H1 (cell line): ENCODE data around the gene ELMO1. TPM values are rescaled to one million over a fixed set of nuclear protein-coding genes. Genes with fewer than 3 reads are reported as not detected.

Experiments
- CTCF ChIA-PET: fragments of 300-600 bp; sonication (Branson Sonifier 250); formaldehyde crosslinking; loops from one replicate; lab custom pipeline; 2021; ENCODE audit not compliant: partially characterized antibody; lab: Charles Lee
- POLR2A ChIA-PET: fragments of 300-600 bp; sonication (Branson Sonifier 250); formaldehyde crosslinking; loops from one replicate; lab custom pipeline; 2021; ENCODE audit warnings: inconsistent platforms; ENCODE audit not compliant: partially characterized antibody; lab: Charles Lee
- DNase-seq, 2 experiments: peaks; one replicate each; pipeline versions ENCODE4 v3.0.0 to v3.0.0-alpha.2; 2010 to 2022; ENCODE audit warnings: low spot score in 2 of 2, low read depth in 1 of 2, mixed read lengths in 1 of 2
- FAIRE-seq: peaks from 2 replicates; lab custom pipeline; 2011; peaks lifted over from hg19 to GRCh38; lab: Jason Lieb, UNC
- H2AFZ ChIP-seq: 2 replicates; pipeline ENCODE4 v1.8.1; 2012; ENCODE audit warnings: low read length, inconsistent platforms
- H2AK5ac ChIP-seq: 2 replicates; pipeline ENCODE4 v1.6.1; 2013; ENCODE audit warnings: low read depth, low read length
- H2BK120ac ChIP-seq: replicated peaks from 2 replicates; pipeline ENCODE3; 2013; ENCODE audit warnings: low read depth, low read length, inconsistent platforms
- H2BK12ac ChIP-seq: 2 replicates; pipeline ENCODE4 v1.6.1; 2013; ENCODE audit warnings: low read depth, low read length
- H2BK15ac ChIP-seq: 2 replicates; pipeline ENCODE4 v1.6.1; 2013; ENCODE audit warnings: low read length
- H2BK20ac ChIP-seq: 2 replicates; pipeline ENCODE4 v1.6.1; 2013; ENCODE audit warnings: low read length
- H2BK5ac ChIP-seq: 2 replicates; pipeline ENCODE4 v1.6.1; 2013; ENCODE audit warnings: low read depth, low read length
- H3K14ac ChIP-seq: 2 replicates; pipeline ENCODE4 v1.6.1; 2013; ENCODE audit warnings: inconsistent platforms; ENCODE audit not compliant: insufficient read length
- H3K18ac ChIP-seq: 2 replicates; pipeline ENCODE4 v1.6.1; 2013; ENCODE audit warnings: low read length; ENCODE audit errors: extremely low read depth
- H3K23ac ChIP-seq: 2 replicates; pipeline ENCODE4 v1.6.1; 2013; ENCODE audit warnings: inconsistent platforms; ENCODE audit not compliant: insufficient read length
- H3K23me2 ChIP-seq: 2 replicates; pipeline ENCODE4 v1.6.1; 2013; ENCODE audit warnings: low read depth, low read length
- H3K27ac ChIP-seq: 2 replicates; pipeline ENCODE4 v1.6.1; 2011; ENCODE audit warnings: low read depth, low read length, inconsistent platforms
- H3K27me3 ChIP-seq, 4 experiments: replicated peaks in 1 of 4; 1 replicate in 1 of 4; 2 replicates in 3 of 4; pipeline versions ENCODE4 v1.6.1 to v1.8.1; 2011 to 2013; ENCODE audit warnings: low read length in 3 of 4, mild to moderate bottlenecking in 3 of 4, inconsistent platforms in 2 of 4, mixed read lengths in 2 of 4, moderate library complexity in 1 of 4; ENCODE audit not compliant: control insufficient read depth in 3 of 4, insufficient read depth in 3 of 4; ENCODE audit errors: extremely low read depth in 1 of 4
- H3K36me3 ChIP-seq, 4 experiments: 2 replicates each; pipeline versions ENCODE4 v1.6.1 to v1.8.1; 2011 to 2013; ENCODE audit warnings: mild to moderate bottlenecking in 4 of 4, low read length in 3 of 4, moderate library complexity in 2 of 4, control low read depth in 1 of 4, inconsistent platforms in 1 of 4; ENCODE audit not compliant: insufficient read depth in 4 of 4, control insufficient read depth in 2 of 4
- H3K4ac ChIP-seq: replicated peaks from 2 replicates; pipeline ENCODE3; 2013; ENCODE audit warnings: low read length, low read depth, mixed read lengths, inconsistent platforms; ENCODE audit not compliant: insufficient read length
- H3K4me1 ChIP-seq, 4 experiments: replicated peaks in 1 of 4; 1 replicate in 1 of 4; 2 replicates in 3 of 4; pipeline versions ENCODE4 v1.6.1 to v1.8.1; 2011 to 2013; ENCODE audit warnings: low read length in 3 of 4, inconsistent platforms in 2 of 4, mixed read lengths in 1 of 4; ENCODE audit not compliant: insufficient read depth in 4 of 4, control insufficient read depth in 3 of 4
- H3K4me2 ChIP-seq, 2 experiments: 2 replicates each; pipeline versions ENCODE4 v1.6.1 to v1.8.1; 2011 to 2013; ENCODE audit warnings: low read depth in 2 of 2, low read length in 2 of 2, control low read depth in 1 of 2, inconsistent platforms in 1 of 2, mild to moderate bottlenecking in 1 of 2; ENCODE audit not compliant: insufficient read depth in 1 of 2
- H3K4me3 ChIP-seq, 4 experiments: fragments of 200-600, 300-600 bp in 1 of 4; sonication (generic), shearing (Covaris generic), sonication (Bioruptor Twin) in 1 of 4; 2 replicates each; pipeline versions ENCODE4 v1.5.1 to v1.8.1; 2011 to 2016; ENCODE audit warnings: low read length in 4 of 4, low read depth in 3 of 4, control low read depth in 2 of 4, inconsistent platforms in 2 of 4, mild to moderate bottlenecking in 2 of 4, mixed read lengths in 1 of 4, moderate library complexity in 1 of 4; ENCODE audit not compliant: insufficient read depth in 2 of 4; ENCODE audit errors: extremely low read depth in 1 of 4
- H3K56ac ChIP-seq: replicated peaks from 2 replicates; pipeline ENCODE3; 2013; ENCODE audit warnings: low read depth, mild to moderate bottlenecking, mixed read lengths, low read length, inconsistent platforms; ENCODE audit not compliant: insufficient read length
- H3K79me1 ChIP-seq: 2 replicates; pipeline ENCODE4 v1.6.1; 2013; ENCODE audit warnings: low read depth, low read length, control low read depth
- H3K79me2 ChIP-seq, 2 experiments: 2 replicates each; pipeline versions ENCODE4 v1.6.1 to v1.8.1; 2012 to 2013; ENCODE audit warnings: low read length in 2 of 2, mild to moderate bottlenecking in 2 of 2, inconsistent platforms in 1 of 2; ENCODE audit not compliant: insufficient read depth in 2 of 2, control insufficient read depth in 1 of 2
- H3K9ac ChIP-seq, 4 experiments: replicated peaks in 1 of 4; 1 replicate in 1 of 4; 2 replicates in 3 of 4; pipeline versions ENCODE4 v1.6.1 to v1.8.1; 2011 to 2013; ENCODE audit warnings: low read depth in 3 of 4, low read length in 3 of 4, control low read depth in 2 of 4, mild to moderate bottlenecking in 2 of 4, moderate library complexity in 2 of 4, inconsistent platforms in 1 of 4; ENCODE audit errors: extremely low read depth in 1 of 4
- H3K9me3 ChIP-seq, 2 experiments: 2 replicates each; pipeline versions ENCODE4 v1.6.1 to v1.8.1; 2012 to 2013; ENCODE audit warnings: mild to moderate bottlenecking in 2 of 2, moderate library complexity in 2 of 2, control low read depth in 1 of 2, inconsistent platforms in 1 of 2, low read depth in 1 of 2, low read length in 1 of 2, mixed read lengths in 1 of 2; ENCODE audit not compliant: insufficient read depth in 2 of 2
- H4K20me1 ChIP-seq, 2 experiments: replicated peaks in 1 of 2; 2 replicates each; pipeline versions ENCODE3 to v1.8.1; 2011 to 2013; ENCODE audit warnings: inconsistent platforms in 2 of 2, low read length in 2 of 2, mild to moderate bottlenecking in 1 of 2; ENCODE audit not compliant: insufficient read depth in 2 of 2, control insufficient read depth in 1 of 2
- H4K5ac ChIP-seq: 2 replicates; pipeline ENCODE4 v1.6.1; 2013; ENCODE audit warnings: low read length, low read depth, mixed read lengths, inconsistent platforms; ENCODE audit not compliant: insufficient read length
- H4K8ac ChIP-seq: 2 replicates; pipeline ENCODE4 v1.8.0; 2013; ENCODE audit warnings: mild to moderate bottlenecking, moderate library complexity, low read length, inconsistent platforms; ENCODE audit not compliant: insufficient read depth; ENCODE audit errors: extremely low read depth
- H4K91ac ChIP-seq: replicated peaks from 2 replicates; pipeline ENCODE3; 2013; ENCODE audit warnings: low read length, mixed read lengths, inconsistent platforms; ENCODE audit not compliant: insufficient read length
- BACH1 ChIP-seq: IDR thresholded peaks from 2 replicates; pipeline ENCODE4 v1.6.1; 2012; ENCODE audit warnings: low read length, improper control_type of control experiment
- CBX5 ChIP-seq: fragments of 300-800, 300-1000 bp; sonication (generic); IDR thresholded peaks from 2 replicates; pipeline ENCODE4 v1.7.1; 2016; ENCODE audit warnings: antibody characterized with exemption, low read length, low read depth
- EGR1 ChIP-seq: IDR thresholded peaks from 2 replicates; pipeline ENCODE4 v1.6.1; 2011; ENCODE audit warnings: low read depth, low read length, borderline replicate concordance
- EP300 ChIP-seq, 2 experiments: IDR thresholded peaks; 1 replicate in 1 of 2; 2 replicates in 1 of 2; pipeline ENCODE4 v1.6.1; 2011 to 2012; ENCODE audit warnings: low read depth in 2 of 2, low read length in 2 of 2, mild to moderate bottlenecking in 2 of 2, borderline replicate concordance in 1 of 2, inconsistent platforms in 1 of 2, moderate library complexity in 1 of 2
- GTF2F1 ChIP-seq: IDR thresholded peaks from 2 replicates; pipeline ENCODE4 v1.6.1; 2012; ENCODE audit warnings: low read depth, low read length, improper control_type of control experiment, borderline replicate concordance
- HDAC2 ChIP-seq, 2 experiments: fragments of 300-600 bp in 1 of 2; sonication (generic) in 1 of 2; IDR thresholded peaks; 2 replicates each; pipeline ENCODE4 v1.6.1; 2011 to 2012; ENCODE audit warnings: low read depth in 2 of 2, low read length in 2 of 2, mild to moderate bottlenecking in 2 of 2, moderate library complexity in 2 of 2, borderline replicate concordance in 1 of 2, inconsistent platforms in 1 of 2
- JUN ChIP-seq: IDR thresholded peaks from 2 replicates; pipeline ENCODE4 v1.6.1; 2011; ENCODE audit warnings: low read depth, mild to moderate bottlenecking, improper control_type of control experiment, low read length
- KDM5A ChIP-seq: fragments of 200-600 bp; IDR thresholded peaks from 2 replicates; pipeline ENCODE4 v1.7.1; 2012; ENCODE audit warnings: mild to moderate bottlenecking, low read length, inconsistent platforms, mixed read lengths
- MAFK ChIP-seq: IDR thresholded peaks from 2 replicates; pipeline ENCODE4 v1.6.1; 2012; ENCODE audit warnings: low read depth, mild to moderate bottlenecking, improper control_type of control experiment, low read length
- NRF1 ChIP-seq: IDR thresholded peaks from 2 replicates; pipeline ENCODE4 v1.6.1; 2011; ENCODE audit warnings: mild to moderate bottlenecking, low read depth, low read length, improper control_type of control experiment
- SAP30 ChIP-seq: fragments of 300-600 bp; sonication (generic); IDR thresholded peaks from 2 replicates; pipeline ENCODE4 v1.7.1; 2012; ENCODE audit warnings: low read length, moderate library complexity, mild to moderate bottlenecking, inconsistent platforms; ENCODE audit not compliant: insufficient read depth, insufficient replicate concordance
- SP1 ChIP-seq: IDR thresholded peaks from 2 replicates; pipeline ENCODE4 v1.6.1; 2011; ENCODE audit warnings: low read depth, low read length
- SP2 ChIP-seq: IDR thresholded peaks from 2 replicates; pipeline ENCODE4 v1.6.1; 2012; ENCODE audit warnings: mild to moderate bottlenecking, low read length, inconsistent platforms
- SP4 ChIP-seq: IDR thresholded peaks from 2 replicates; pipeline ENCODE4 v1.6.1; 2012; ENCODE audit warnings: low read length, inconsistent platforms
- TBP ChIP-seq: IDR thresholded peaks from 2 replicates; pipeline ENCODE4 v1.6.1; 2011; ENCODE audit warnings: low read depth, low read length, improper control_type of control experiment
- TCF12 ChIP-seq: IDR thresholded peaks from 2 replicates; pipeline ENCODE4 v1.6.1; 2011; ENCODE audit warnings: low read depth, mild to moderate bottlenecking, low read length
- WGBS, 2 experiments: shearing (Covaris generic) in 1 of 2; methylation state at CpG; one replicate each; pipeline versions ENCODE4 v1.1.6 to v1.1.7; 2013 to 2015; ENCODE audit warnings: low lambda C conversion rate in 2 of 2, mixed read lengths in 2 of 2, inconsistent platforms in 1 of 2, low coverage in 1 of 2, missing lambda C conversion rate in 1 of 2; ENCODE audit not compliant: insufficient replicate concordance in 2 of 2, insufficient coverage in 1 of 2, insufficient read length in 1 of 2; ENCODE audit errors: extremely low coverage in 1 of 2, missing lambda C conversion rate in 1 of 2; 5-methylcytosine and 5-hydroxymethylcytosine counted together
- polyA plus RNA-seq, 7 experiments: library from polyadenylated mRNA; depleted of rRNA in 3 of 7; stranded (reverse) in 5 of 7; unstranded in 2 of 7; fragments of >200 nt in 5 of 7; fragments of 200-250 nt in 2 of 7; gene quantifications; 1 replicate in 5 of 7; 2 replicates in 1 of 7; 4 replicates in 1 of 7; pipeline versions ENCODE4 v1.2.1 to v1.2.3, GENCODE V29; 2011 to 2013; ENCODE audit warnings: missing spikeins in 2 of 7, mixed read lengths in 2 of 7
- total RNA-seq: library from RNA; stranded (reverse); fragmentation: NEBNext Ultra II Directional; extraction: Animal tissue kit (Norgen Biotek cat#: 25700); gene quantifications from 2 replicates; pipeline ENCODE4 v1.2.1, GENCODE V29; 2021

Gene ELMO1
- total and polyA plus RNA-seq, 2 of the 8 experiments (the other 6 are each of a cell fraction or from before 2014, with no cell fraction given), result 18.4 to 21.0 TPM

DNA sequence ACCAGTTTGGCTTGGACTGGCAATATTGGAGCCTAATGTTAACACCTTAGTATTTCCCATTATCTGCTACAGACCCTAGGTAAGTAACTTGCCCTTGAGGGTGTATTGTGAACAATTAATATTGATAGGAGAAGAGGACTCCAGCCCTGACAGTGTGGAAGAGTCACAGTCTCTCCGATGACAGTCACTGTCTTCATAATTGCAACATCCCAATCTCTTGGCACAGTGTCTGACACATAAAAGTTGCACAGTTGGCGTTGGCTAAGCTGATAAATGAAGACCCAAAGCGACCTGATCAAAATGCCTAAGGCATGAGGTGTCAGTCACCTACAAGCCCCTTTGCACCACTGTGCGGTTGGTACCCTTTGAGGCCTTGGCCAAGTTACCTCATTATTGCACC is 569.6 kb downstream of the ELMO1 start:
- Histone ChIP-seq H3K27ac (no peak overlapping the region), H3K79me1 (no peaks in the 10 kb centered on the region), H3K23ac (no peak overlapping the region), H3K9ac (no peak overlapping the region), H3K4ac (no peak overlapping the region), H4K20me1 (no peaks in the 10 kb centered on the region), H3K36me3 (no peaks in the 10 kb centered on the region), H3K27me3 (no peaks in the 10 kb centered on the region), H4K5ac (no peak overlapping the region), H2BK120ac (no peak overlapping the region), H2BK15ac (no peak overlapping the region), H2BK12ac (no peak overlapping the region), H3K18ac (no peak overlapping the region), H3K4me3 (no peak overlapping the region), H3K23me2 (no peaks in the 10 kb centered on the region), H3K56ac (no peak overlapping the region), H4K91ac (no peak overlapping the region), H2AK5ac (no peak overlapping the region), H4K8ac (no peak overlapping the region), H3K9me3 (no peaks in the 10 kb centered on the region), H2AFZ (no peak overlapping the region), H3K4me2 (no peak overlapping the region), H2BK5ac (no peak overlapping the region), H3K14ac (no peak overlapping the region), H3K4me1 (peaks cover 0 to 12% (median 7%) of the 10 kb centered on the region in 4 experiments; a peak in 6 of 7 replicates), H3K79me2 (no peaks in the 10 kb centered on the region), H2BK20ac (no peak overlapping the region)
- FAIRE-seq, result no peak
- DNase-seq, result no peak
- ChIA-PET POLR2A (no interaction called here), CTCF (interaction anchor here (1.0 to 3.6 kb wide), 5 partner anchors 13 to 208 kb away, joined by 3 to 14 read pairs (median 3); no protein-coding TSS in a partner anchor)
- 69% methylated on average over 4 of the region's 4 CpGs; no CpG with 5 or more reads in 1 of the 2 experiments for WGBS, 2 experiments
- no peak for TF ChIP-seq SP4
- no peak for TF ChIP-seq JUN
- no peak for TF ChIP-seq BACH1
- TF ChIP-seq SP2, result no peak
- no peak for TF ChIP-seq MAFK
- no peak for TF ChIP-seq CBX5
- no peak for TF ChIP-seq NRF1
- no peak for TF ChIP-seq SP1
- TF ChIP-seq KDM5A, result no peak
- TF ChIP-seq TCF12, result no peak
- no peak for TF ChIP-seq GTF2F1
- no peak for TF ChIP-seq EGR1
- TF ChIP-seq EP300 (IDR thresholded peaks at IDR 0.05; ENCODE audit: borderline replicate concordance in 1 of 2, low read depth in 2 of 2, low read length in 2 of 2), result no peak
- no peak for TF ChIP-seq HDAC2 (IDR thresholded peaks at IDR 0.05; ENCODE audit: borderline replicate concordance in 1 of 2, low read depth in 2 of 2, low read length in 2 of 2)
- TF ChIP-seq TBP, result no peak
- TF ChIP-seq SAP30, result no peak
